HepG2 (cell line): Measurements from ENCODE around the gene ZBTB45. TPM values are rescaled to one million over a fixed set of nuclear protein-coding genes. Genes with fewer than 3 reads are reported as not detected.

Experiments used
- ARNTL ChIP-seq: sonication (generic); formaldehyde crosslinking; IDR thresholded peaks from 2 replicates; pipeline ENCODE4 v1.4.0; 2020; ENCODE audit warnings: mild to moderate bottlenecking, missing genetic modification reagents
- IRF9 ChIP-seq: sonication (generic); formaldehyde crosslinking; IDR thresholded peaks from 2 replicates; pipeline ENCODE4 v1.8.0; 2022; ENCODE audit warnings: missing genetic modification reagents, mild to moderate bottlenecking, borderline replicate concordance
- ISL2 ChIP-seq: sonication (generic); formaldehyde crosslinking; IDR thresholded peaks from 2 replicates; pipeline ENCODE4 v1.5.0; 2020; ENCODE audit warnings: missing genetic modification reagents
- MED1 ChIP-seq: sonication (generic); formaldehyde crosslinking; IDR thresholded peaks from 2 replicates; pipeline ENCODE4 v1.4.0; 2020; ENCODE audit warnings: missing genetic modification reagents
- NPAS2 ChIP-seq: sonication (generic); formaldehyde crosslinking; IDR thresholded peaks from 2 replicates; pipeline ENCODE4 v1.8.0; 2022; ENCODE audit warnings: mild to moderate bottlenecking, missing genetic modification reagents, borderline replicate concordance
- ONECUT2 ChIP-seq: sonication (generic); formaldehyde crosslinking; IDR thresholded peaks from 2 replicates; pipeline ENCODE4 v1.4.0; 2020; ENCODE audit warnings: missing genetic modification reagents
- PRPF4 ChIP-seq: fragments of 200-400 bp; formaldehyde crosslinking; IDR thresholded peaks from 2 replicates; pipeline ENCODE4 v1.6.1; 2016; ENCODE audit warnings: low read length, low read depth; ENCODE audit not compliant: poor library complexity, severe bottlenecking
- SNAPC4 ChIP-seq: sonication (generic); formaldehyde crosslinking; IDR thresholded peaks from 2 replicates; pipeline ENCODE4 v1.4.0; 2020; ENCODE audit warnings: mild to moderate bottlenecking, missing genetic modification reagents
- SPEN ChIP-seq: sonication (generic); formaldehyde crosslinking; IDR thresholded peaks from 2 replicates; pipeline ENCODE4 v1.5.1; 2020; ENCODE audit warnings: low read depth, mild to moderate bottlenecking, missing genetic modification reagents
- ZBTB33 ChIP-seq: sonication (generic); formaldehyde crosslinking; IDR thresholded peaks from 2 replicates; pipeline ENCODE4 v1.4.0; 2020; ENCODE audit warnings: missing genetic modification reagents
- ZNF354B ChIP-seq: sonication (generic); formaldehyde crosslinking; IDR thresholded peaks from 2 replicates; pipeline ENCODE4 v1.8.0; 2022; ENCODE audit warnings: mild to moderate bottlenecking, missing genetic modification reagents
- ZNF552 ChIP-seq: sonication (generic); formaldehyde crosslinking; IDR thresholded peaks from 2 replicates; pipeline ENCODE4 v1.9.0; 2022; ENCODE audit warnings: missing genetic modification reagents, mild to moderate bottlenecking, borderline replicate concordance
- ZNF609 ChIP-seq: sonication (generic); formaldehyde crosslinking; IDR thresholded peaks from 2 replicates; pipeline ENCODE4 v1.4.0; 2020; ENCODE audit warnings: mild to moderate bottlenecking, missing genetic modification reagents, borderline replicate concordance
- ZSCAN21 ChIP-seq: sonication (generic); formaldehyde crosslinking; IDR thresholded peaks from 2 replicates; pipeline ENCODE4 v1.8.0; 2022; ENCODE audit warnings: mild to moderate bottlenecking, missing genetic modification reagents, moderate library complexity, borderline replicate concordance
- polyA plus RNA-seq, 8 experiments: library from polyadenylated mRNA; depleted of rRNA in 3 of 8; stranded (reverse) in 7 of 8; unstranded in 1 of 8; fragments of >200 nt; fragmentation: Illumina TruSeq in 4 of 8; extraction: Trizol in 4 of 8; gene quantifications; 2 replicates each; pipeline versions ENCODE4 v1.2.1 to v1.2.3, GENCODE V29; 2011 to 2016; ENCODE audit warnings: low read depth in 4 of 8, missing spikeins in 1 of 8, mixed read lengths in 1 of 8; ENCODE audit not compliant: insufficient read depth in 1 of 8
- total RNA-seq, 5 experiments: library from RNA; depleted of rRNA; stranded (reverse); fragments of >200 nt; fragmentation: Illumina TruSeq; extraction: Trizol; gene quantifications; 2 replicates each; pipeline ENCODE4 v1.2.3, GENCODE V29; 2016; ENCODE audit warnings: low read depth in 1 of 5

The ZBTB45 gene
- total and polyA plus RNA-seq, 2 of the 13 experiments (the other 11 are each of a cell fraction or from before 2014, with no cell fraction given) = 3.0 to 3.7 TPM

DNA sequence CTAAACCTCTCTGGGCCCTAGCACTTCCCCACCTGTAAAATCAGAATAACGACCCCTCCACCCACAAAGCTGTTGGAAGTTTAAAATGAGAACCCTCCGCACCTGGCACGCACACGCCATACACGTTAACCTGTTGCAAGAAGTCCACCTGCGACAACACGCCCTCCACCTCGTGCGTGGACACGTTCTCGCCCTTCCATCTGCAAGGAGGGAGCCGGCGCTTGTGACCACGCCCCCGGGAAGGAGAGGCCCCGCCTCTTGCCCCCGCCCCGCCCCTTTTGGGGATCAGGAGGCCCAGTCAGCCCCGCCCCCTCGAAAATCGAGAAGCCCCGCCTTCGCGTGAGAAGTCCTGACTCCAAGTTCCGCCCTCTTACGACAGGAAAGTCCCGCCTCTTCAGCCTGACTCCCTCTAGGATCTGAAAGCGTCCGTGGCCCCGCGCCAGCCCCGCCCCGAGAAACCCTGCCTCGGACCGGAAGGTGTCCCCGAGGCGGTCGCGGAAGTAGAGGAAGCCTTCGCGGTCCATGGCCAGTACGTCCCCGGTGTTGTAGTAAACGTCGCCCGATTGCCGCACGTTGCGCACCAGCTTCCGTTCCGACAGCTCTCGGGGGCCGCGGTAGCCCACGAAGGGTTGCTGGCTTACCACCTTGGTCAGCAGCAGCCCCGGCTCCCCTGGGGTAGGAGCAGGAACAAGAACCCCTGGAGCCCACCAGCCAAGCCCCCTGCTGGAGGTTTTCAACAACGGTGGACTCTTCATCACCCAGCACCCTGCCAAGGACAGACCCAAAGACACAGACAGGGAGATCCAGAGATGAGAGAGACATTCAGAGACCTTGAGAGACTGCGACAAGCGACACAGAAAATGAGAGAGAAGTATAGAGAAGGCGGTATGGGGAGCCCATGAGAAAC is 20.3 kb downstream of the ZBTB45 start (continued):
- TF ChIP-seq SNAPC4 = 0 out of 2 replicates have a peak, but pooled peaks have one; percentile 79
- no peak for TF ChIP-seq ONECUT2 (CRISPR knock-in tag)
- peak; percentile 94 for TF ChIP-seq SPEN (CRISPR knock-in tag)
- peak; percentile 76 for TF ChIP-seq ISL2 (CRISPR knock-in tag)
- TF ChIP-seq ZSCAN21 (CRISPR knock-in tag) = peak; percentile 79
- TF ChIP-seq ZNF354B (CRISPR knock-in tag) = 0 out of 2 replicates have a peak, but pooled peaks have one; percentile 22
- peak; percentile 78 for TF ChIP-seq ARNTL
- peak; percentile 63; the same call in 1 of the 2 replicates for TF ChIP-seq IRF9 (CRISPR knock-in tag)
- TF ChIP-seq ZNF609 (CRISPR knock-in tag) = peak; percentile 73; the same call in 1 of the 2 replicates
- no peak for TF ChIP-seq NPAS2
- TF ChIP-seq PRPF4 = no peak
- TF ChIP-seq ZNF552 (CRISPR knock-in tag) = peak; percentile 82; the same call in 1 of the 2 replicates
- peak; percentile 86 for TF ChIP-seq MED1 (CRISPR knock-in tag)
- peak; percentile 71 for TF ChIP-seq ZBTB33 (CRISPR knock-in tag)
